Heart left ventricle (tissue), 13 donors: ENCODE measurements around the gene FDXACB1.

ENCODE experiments used
- CTCF ChIP-seq, 12 donors: fragments of 200-600 bp; sonication (generic) in 4 of 12; IDR thresholded peaks; one replicate each; pipeline versions ENCODE4 v1.5.0 to v1.8.0; 2018 to 2022; ENCODE audit warnings: antibody characterized with exemption in 12 of 12, mild to moderate bottlenecking in 5 of 12
- POLR2A ChIP-seq, 2 donors: fragments of 450-650 bp; IDR thresholded peaks; one replicate each; pipeline ENCODE4 v1.6.1; 2017; ENCODE audit warnings: antibody characterized with exemption in 2 of 2, mild to moderate bottlenecking in 2 of 2, moderate library complexity in 2 of 2
- donor health status: ischemic (EF 13 %, LVEDD 7.1; RV severe dilation, severe dysfunction).
- donor health status: DM: no; HTN: yes; CAD: no.
- donor health status: DM: no; HTN: no; CAD: no.
- donor health status: ischemic (EF 25% LVEDD 6.9; RV normal size, moderate dysfunction).
- donor health status: ischemic (EF 25% LVEDD 5.7; RV mildly dilated, moderate dysfunction).
- donor health status: ischemic (EF 35%, LVEDD 5.7; RV mildly dilated, moderate dysfunction).
- donor health status: nonischemic (EF 11% LVEDD 7.7; RV severe dilation, severe dysfunction).
- donor health status: DM: yes; HTN: yes; CAD: no.
- donor health status: PGD.
- donor health status: ischemic (EF 29% LVEDD 5.4; RV normal size, mild dysfunction).
- donor health status: nonischemic (EF 23%, LVEDD 6.1; RV moderate dilation, normal function).

- no peak for TF ChIP-seq CTCF (IDR thresholded peaks at IDR 0.05)
- TF ChIP-seq POLR2A (IDR thresholded peaks at IDR 0.05), result no peak
Observed at GRCh38 chr11:111846063-111846462, 32.9 kb downstream of the FDXACB1 start.
